Sciatic nerve (tissue), 2 donors: ENCODE results near the gene TRIM47. TPM values are rescaled to one million over a fixed set of nuclear protein-coding genes. Genes with fewer than 3 reads are reported as not detected.
A peak's percentile ranks its signal among the peaks of the same experiment; 100 is the strongest.
"Not testable (repeated sequence)": the region's sequence is repeated elsewhere in the genome, so short reads cannot be mapped to it uniquely, and the experiment has no call there.

ENCODE experiments used
- ATAC-seq: fragments of 200-7000 bp; cut with Tn5 transposase; one replicate; pipeline ENCODE4 v1.9.1; 2020; ENCODE audit warnings: mild to moderate bottlenecking, moderate library complexity
- DNase-seq: peaks from one replicate; pipeline ENCODE4 v3.0.0-alpha.2; 2020; ENCODE audit warnings: low spot score
- intact Hi-C: fragments of 100-400 bp; cut with DNase I; formaldehyde crosslinking; loops from one replicate; pipeline ENCODE4 v1.14.2; 2022
- total RNA-seq: library from RNA; stranded (reverse); fragmentation: NEBNext Ultra II Directional; extraction: Animal tissue kit (Norgen Biotek cat#: 25700); gene quantifications from one replicate; pipeline ENCODE4 v1.2.1, GENCODE V29; 2021
- donor health status: DM: no; HTN: no; CAD: no.
- donor health status: DM: no; HTN: no; CAD: no.

TRIM47 gene
- total RNA-seq, 1 donor from 2014 or later, result 50.7 TPM

- DNase-seq (no peak), ATAC-seq (no peak)
- intact Hi-C loops, result no loop called here
Observed at GRCh38 chr17:75874323-75875181, 3.8 kb downstream of the TRIM47 start.

DNA sequence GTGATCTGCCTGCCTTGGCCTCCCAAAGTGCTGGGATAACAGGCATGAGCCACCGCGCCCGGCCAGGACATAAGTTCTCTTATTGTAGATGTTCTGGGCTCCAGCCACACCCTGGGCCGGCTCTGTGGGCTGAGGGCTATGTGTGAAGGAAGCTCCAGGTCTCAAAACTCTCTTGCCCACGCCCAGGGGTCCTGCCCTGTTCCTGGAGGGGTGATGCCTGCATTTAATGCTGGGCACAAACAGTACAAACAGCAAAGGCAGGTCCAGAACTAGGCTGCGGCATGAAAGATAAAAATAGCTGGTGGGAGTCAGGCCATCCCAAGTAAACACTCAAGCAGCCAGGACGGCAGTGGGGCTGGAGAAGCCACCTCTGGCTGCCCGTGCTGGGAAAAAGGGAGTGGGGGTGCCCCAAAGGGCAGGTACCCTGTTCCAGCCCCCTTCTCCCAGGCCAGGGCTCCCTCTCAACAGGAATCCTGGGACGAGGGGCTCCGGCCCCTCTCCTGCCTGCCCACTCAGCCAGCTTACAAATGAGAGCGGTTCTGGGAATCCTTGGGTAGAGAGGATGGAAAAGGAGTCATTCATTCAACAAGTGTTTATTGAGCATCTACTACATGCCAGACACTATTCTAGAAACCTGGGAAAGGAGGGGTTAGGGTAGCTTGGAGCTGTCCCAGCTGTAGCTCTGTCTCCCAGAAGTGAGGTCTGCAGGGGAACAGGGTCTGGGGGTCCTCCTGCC is 4.6 kb downstream of the TRIM47 start:
- DNase-seq (no peak), ATAC-seq (no peak)
- intact Hi-C loops, result no loop called here

GRCh38 chr17:75872434-75873351 is 5.7 kb downstream of the TRIM47 start:
- intact Hi-C loops, result no loop called here
- ATAC-seq (peak; percentile 43), DNase-seq (no peak)

DNA sequence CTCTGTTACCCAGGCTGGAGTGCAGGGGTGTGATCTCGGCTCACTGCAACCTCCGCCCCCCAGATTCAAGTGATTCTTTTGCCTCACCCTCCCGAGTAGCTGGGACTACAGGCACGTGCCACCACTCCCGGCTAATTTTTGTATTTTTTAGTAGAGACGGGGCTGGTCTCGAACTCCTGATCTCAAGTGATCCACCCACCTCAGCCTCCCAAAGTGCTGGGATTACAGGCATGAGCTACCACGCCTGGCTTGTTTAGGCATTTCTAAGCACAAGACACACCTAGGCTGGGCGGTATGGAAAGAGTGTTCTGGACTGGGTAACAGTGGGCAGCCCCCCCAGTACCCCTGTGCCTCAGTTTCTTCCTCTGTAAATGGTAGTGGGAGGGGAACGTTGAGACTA is 8.2 kb downstream of the TRIM47 start:
- ATAC-seq, DNase-seq, intact Hi-C loops: not testable (repeated sequence)

- DNase-seq (peak; percentile 80), ATAC-seq (peak; percentile 79)
- intact Hi-C loops, result no loop called here
Observed at GRCh38 chr17:75869282-75870141, 8.9 kb downstream of the TRIM47 start.

DNA sequence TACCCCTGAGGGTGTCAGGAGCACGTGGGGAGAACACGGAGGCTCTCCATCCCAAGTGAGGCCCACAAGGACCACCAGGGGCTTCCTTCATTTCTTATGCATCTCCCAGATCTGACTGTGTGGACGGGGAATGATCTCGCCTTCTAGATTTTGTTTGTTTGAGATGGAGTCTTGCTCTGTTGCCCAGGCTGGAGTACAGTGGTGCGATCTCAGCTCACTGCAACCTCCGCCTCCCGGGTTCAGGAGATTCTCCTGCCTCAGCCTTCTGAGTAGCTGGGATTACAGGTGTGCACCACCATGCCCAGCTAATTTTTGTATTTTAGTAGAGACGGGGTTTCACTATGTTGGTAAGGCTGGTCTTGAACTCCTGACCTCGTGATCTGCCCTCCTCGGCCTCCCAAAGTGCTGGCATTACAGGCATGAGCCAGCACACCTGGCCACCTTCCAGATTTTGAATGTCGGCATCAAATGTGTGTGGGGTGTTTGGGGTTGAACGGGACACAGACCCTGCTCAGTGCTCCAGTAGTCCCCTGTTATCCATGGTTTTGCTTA is 9.6 kb downstream of the TRIM47 start:
- ATAC-seq, intact Hi-C loops, DNase-seq: not testable (repeated sequence)

GRCh38 chr17:75865404-75866188 is 12.8 kb downstream of the TRIM47 start:
- intact Hi-C loops, ATAC-seq, DNase-seq: not testable (repeated sequence)

DNA sequence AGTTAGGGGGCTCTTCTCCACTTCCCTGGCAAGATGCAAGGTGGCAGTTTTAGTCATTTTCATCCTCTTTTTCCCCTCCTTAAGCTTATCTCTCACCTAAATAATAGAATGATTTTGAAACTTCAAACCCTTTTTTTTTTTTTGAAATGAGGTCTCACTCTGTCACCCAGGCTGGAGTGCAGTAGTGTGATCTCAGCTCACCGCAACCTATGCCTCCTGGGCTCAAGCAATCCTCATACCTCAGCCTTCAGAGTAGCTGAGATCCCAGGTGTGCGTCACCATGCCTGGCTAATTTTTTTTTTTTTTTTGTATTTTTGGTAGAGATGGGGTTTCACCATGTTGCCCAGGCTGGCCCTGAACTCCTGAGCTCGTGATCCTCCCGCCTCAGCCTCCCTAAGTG is 13.5 kb downstream of the TRIM47 start:
- intact Hi-C loops, ATAC-seq: not testable (repeated sequence)

GRCh38 chr17:75864448-75864871 is 13.9 kb downstream of the TRIM47 start:
- peak; percentile 70 for DNase-seq
- intact Hi-C loops, result no loop called here
- ATAC-seq, result peak; percentile 87

More for the DNA sequence above, 13.5 kb downstream of the TRIM47 start:
- not testable (repeated sequence) for DNase-seq

- intact Hi-C loops, result no loop called here
- ATAC-seq (no peak), DNase-seq (no peak)
Observed at GRCh38 chr17:75861927-75862317, 16.5 kb downstream of the TRIM47 start.

GRCh38 chr17:75859358-75859757 is 19.0 kb downstream of the TRIM47 start:
- ATAC-seq, DNase-seq, intact Hi-C loops: not testable (repeated sequence)

DNA sequence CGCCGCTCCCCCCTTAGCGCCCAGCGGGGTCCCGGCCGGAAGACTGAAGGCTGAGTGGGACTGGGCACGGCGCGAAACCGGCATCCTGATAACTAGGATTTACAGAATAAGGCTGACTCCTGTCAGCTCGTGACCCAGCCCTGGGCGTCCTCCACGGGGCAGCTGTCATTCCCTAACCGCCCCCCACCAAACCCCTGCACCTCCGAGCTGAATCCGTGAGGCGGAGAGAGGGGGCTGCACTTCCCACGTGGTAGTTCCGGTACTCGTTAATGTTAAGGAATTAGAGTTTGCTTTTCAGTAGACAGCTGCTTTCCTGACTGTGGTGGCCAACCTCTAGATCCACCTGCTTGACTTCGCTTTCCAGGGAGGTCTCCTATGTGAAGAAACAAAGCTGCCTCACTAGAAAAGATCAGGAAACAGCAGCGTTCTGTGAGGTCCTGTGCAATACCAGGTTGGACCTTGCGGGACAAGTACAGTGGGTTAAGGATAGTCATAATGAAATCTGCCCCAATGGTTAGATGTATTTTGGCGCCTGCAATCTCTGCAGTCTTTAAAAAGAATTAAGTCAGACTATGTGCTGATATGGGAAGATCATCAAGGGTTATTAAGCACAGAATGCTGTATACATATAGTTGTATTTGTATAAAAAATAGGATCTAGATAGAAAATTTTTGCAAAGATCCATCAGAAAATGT is 22.2 kb downstream of the TRIM47 start:
- DNase-seq (no peak), ATAC-seq (no peak)
- intact Hi-C loops, result no loop called here

- intact Hi-C loops, result no loop called here
- peak; percentile 99 for DNase-seq
- ATAC-seq, result peak; percentile 97
Observed at GRCh38 chr17:75855310-75856061, 22.9 kb downstream of the TRIM47 start, which contains the start of gene WBP2. Gene WBP2 (minus strand): TSS chr17:75855335. CDS start chr17:75855297, 38 bp downstream.

DNA sequence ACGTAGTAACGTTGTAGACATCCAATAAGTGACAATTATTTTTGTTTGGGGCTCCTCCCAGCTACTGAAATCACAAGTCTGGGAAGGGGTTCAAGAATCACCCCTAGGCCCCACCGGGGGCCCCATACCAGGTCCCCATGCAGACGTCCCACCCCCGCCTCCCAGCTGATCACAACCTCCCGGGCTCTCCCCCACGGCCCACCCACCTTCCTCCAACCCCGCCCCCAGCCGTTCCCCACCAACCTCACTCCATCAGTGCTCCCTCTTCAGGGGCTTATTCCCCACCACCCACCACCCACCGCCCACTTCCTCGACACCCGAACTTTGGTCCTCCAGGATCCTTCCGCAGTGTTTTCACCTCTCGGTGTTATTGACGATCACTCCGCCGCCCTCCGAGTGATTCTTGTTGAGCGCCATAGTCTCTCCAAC is 23.5 kb downstream of the TRIM47 start:
- DNase-seq (no peak), ATAC-seq (peak; percentile 41)
- intact Hi-C loops, result no loop called here

GRCh38 chr17:75854101-75854748 is 24.2 kb downstream of the TRIM47 start:
- intact Hi-C loops, result no loop called here
- no peak for DNase-seq

More at GRCh38 chr17:75854101-75854748, 24.2 kb downstream of the TRIM47 start:
- ATAC-seq, result peak; percentile 4
